ENCODE data around the gene TRPM1. TPM values are rescaled to one million over a fixed set of nuclear protein-coding genes. Genes with fewer than 3 reads are reported as not detected.

Gene TRPM1
- total RNA-seq, 1 donor from 2014 or later, result not detected

- H3K27ac ChIP-seq, result no peak overlapping the region
- H3K4me3 ChIP-seq, result no peak overlapping the region
- DNase-seq, result no peak
- H3K9me3 ChIP-seq, result no peaks in the 10 kb centered on the region
- TF ChIP-seq CTCF (IDR thresholded peaks at IDR 0.05), result no peak
- H3K27me3 ChIP-seq (ENCODE audit: low read depth), result no peaks in the 10 kb centered on the region
- no peaks in the 10 kb centered on the region for H3K4me1 ChIP-seq
- no peak for ATAC-seq
- H3K36me3 ChIP-seq, result no peaks in the 10 kb centered on the region
- intact Hi-C loops (cut with DNase I), result no loop called here
Measured at GRCh38 chr15:31067890-31068603, 33.5 kb downstream of the TRPM1 start.

- DNase-seq (no peak), ATAC-seq (no peak)
- no peaks in the 10 kb centered on the region for H3K27me3 ChIP-seq (ENCODE audit: low read depth)
- intact Hi-C loops (cut with DNase I), result no loop called here
- H3K4me3 ChIP-seq, result no peak overlapping the region
- no peak overlapping the region for H3K27ac ChIP-seq
- no peaks in the 10 kb centered on the region for H3K9me3 ChIP-seq
- H3K4me1 ChIP-seq, result no peaks in the 10 kb centered on the region
- H3K36me3 ChIP-seq, result no peaks in the 10 kb centered on the region
- no peak for TF ChIP-seq CTCF (IDR thresholded peaks at IDR 0.05)
Measured at GRCh38 chr15:31065824-31066223, 35.7 kb downstream of the TRPM1 start.

- DNase-seq (no peak), ATAC-seq (no peak)
- Histone ChIP-seq H3K36me3 (no peaks in the 10 kb centered on the region), H3K27ac (no peak overlapping the region), H3K9me3 (no peaks in the 10 kb centered on the region), H3K27me3 (ENCODE audit: low read depth) (no peaks in the 10 kb centered on the region), H3K4me3 (no peak overlapping the region), H3K4me1 (no peaks in the 10 kb centered on the region)
- intact Hi-C loops (cut with DNase I), result no loop called here
- TF ChIP-seq CTCF (IDR thresholded peaks at IDR 0.05), result no peak
Measured at GRCh38 chr15:31062911-31063310, 38.6 kb downstream of the TRPM1 start.

GRCh38 chr15:31062310-31062847 lies 39.1 kb downstream of the TRPM1 start:
- intact Hi-C loops (cut with DNase I), result no loop called here
- H3K27ac ChIP-seq, result no peak overlapping the region
- H3K9me3 ChIP-seq, result no peaks in the 10 kb centered on the region
- TF ChIP-seq CTCF (IDR thresholded peaks at IDR 0.05), result no peak
- no peaks in the 10 kb centered on the region for H3K4me1 ChIP-seq
- H3K27me3 ChIP-seq (ENCODE audit: low read depth), result no peaks in the 10 kb centered on the region
- no peak for DNase-seq
- ATAC-seq, result no peak
- no peaks in the 10 kb centered on the region for H3K36me3 ChIP-seq
- H3K4me3 ChIP-seq, result no peak overlapping the region

GRCh38 chr15:31060429-31061140 lies 40.9 kb downstream of the TRPM1 start:
- TF ChIP-seq CTCF (IDR thresholded peaks at IDR 0.05), result no peak
- Histone ChIP-seq H3K4me3 (no peak overlapping the region), H3K36me3 (no peaks in the 10 kb centered on the region), H3K4me1 (no peaks in the 10 kb centered on the region), H3K27ac (no peak overlapping the region), H3K27me3 (ENCODE audit: low read depth) (no peaks in the 10 kb centered on the region), H3K9me3 (no peaks in the 10 kb centered on the region)
- ATAC-seq (no peak), DNase-seq (no peak)
- intact Hi-C loops (cut with DNase I), result no loop called here

All from lower lobe of right lung (tissue), 2 donors.